NT2/D1 (cell line): ENCODE results near the gene OR52N1.

ENCODE experiments used
- SUZ12 ChIP-seq: IDR thresholded peaks from 2 replicates; pipeline ENCODE4 v1.6.1; 2011; ENCODE audit not compliant: insufficient read length, insufficient read depth; ENCODE audit errors: extremely low read depth
- YY1 ChIP-seq: IDR thresholded peaks from 2 replicates; pipeline ENCODE4 v1.6.1; 2011; ENCODE audit not compliant: insufficient read length, insufficient read depth
- ZNF274 ChIP-seq: IDR thresholded peaks from 2 replicates; pipeline ENCODE4 v1.6.1; 2011; ENCODE audit warnings: mild to moderate bottlenecking, low read depth, low read length

GRCh38 chr11:5738431-5738830 lies 52.6 kb downstream of the OR52N1 start:
- no peak for TF ChIP-seq SUZ12
- TF ChIP-seq YY1 = no peak
- no peak for TF ChIP-seq ZNF274
